WERI-Rb-1 (cell line): ENCODE measurements around the gene PALD1.

Experiments used
- DNase-seq: peaks from one replicate; pipeline ENCODE4 v3.0.0-alpha.2; 2020
- H3K27ac ChIP-seq: fragments of 250-450 bp; sonication (Bioruptor Pico); 2 replicates; pipeline ENCODE4 v1.5.1; 2020; ENCODE audit warnings: mild to moderate bottlenecking, moderate library complexity
- H3K27me3 ChIP-seq: fragments of 250-450 bp; sonication (Bioruptor Pico); 2 replicates; pipeline ENCODE4 v1.5.1; 2021; ENCODE audit warnings: mild to moderate bottlenecking, low read depth, moderate library complexity; ENCODE audit not compliant: insufficient read depth, severe bottlenecking
- H3K36me3 ChIP-seq: fragments of 250-450 bp; sonication (Bioruptor Pico); 2 replicates; pipeline ENCODE4 v1.5.1; 2020; ENCODE audit warnings: mild to moderate bottlenecking, moderate library complexity
- H3K4me3 ChIP-seq: 2 replicates; pipeline ENCODE4 v1.5.1; 2011; ENCODE audit warnings: low read depth, mild to moderate bottlenecking, control low read depth, low read length
- H3K9me3 ChIP-seq: fragments of 250-450 bp; sonication (Bioruptor Pico); 2 replicates; pipeline ENCODE4 v1.5.1; 2021; ENCODE audit warnings: mild to moderate bottlenecking, moderate library complexity; ENCODE audit not compliant: severe bottlenecking
- TF ChIP-seq, protein P1 (sequence below): IDR thresholded peaks from 2 replicates; pipeline ENCODE4 v1.5.1; 2011; ENCODE audit warnings: low read depth, mild to moderate bottlenecking, control low read depth, inconsistent platforms, low read length

PALD1 gene

DNA sequence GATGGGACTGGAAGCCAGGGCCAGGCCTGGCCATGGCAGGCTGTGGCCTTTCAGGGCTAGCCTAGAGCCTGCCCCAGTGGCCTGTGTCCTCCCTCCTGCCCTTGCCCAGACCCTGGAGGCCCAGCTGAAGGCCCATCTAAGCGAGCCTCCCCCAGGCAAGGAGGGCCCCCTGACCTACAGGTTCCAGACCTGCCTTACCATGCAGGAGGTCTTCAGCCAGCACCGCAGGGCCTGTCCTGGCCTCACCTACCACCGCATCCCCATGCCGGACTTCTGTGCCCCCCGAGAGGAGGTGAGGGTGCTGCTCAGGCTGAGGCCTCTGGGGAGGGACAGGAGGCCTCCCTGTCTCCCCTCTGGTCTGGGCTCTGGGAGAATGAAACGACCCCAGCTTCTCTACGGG, 60.9 kb downstream of the PALD1 start:
- Histone ChIP-seq H3K9me3 (no peaks in the 10 kb centered on the region), H3K36me3 (no peaks in the 10 kb centered on the region), H3K4me3 (no peak overlapping the region), H3K27me3 (no peaks in the 10 kb centered on the region), H3K27ac (no peak overlapping the region)
- no peak for DNase-seq
- TF ChIP-seq, protein P1, sequence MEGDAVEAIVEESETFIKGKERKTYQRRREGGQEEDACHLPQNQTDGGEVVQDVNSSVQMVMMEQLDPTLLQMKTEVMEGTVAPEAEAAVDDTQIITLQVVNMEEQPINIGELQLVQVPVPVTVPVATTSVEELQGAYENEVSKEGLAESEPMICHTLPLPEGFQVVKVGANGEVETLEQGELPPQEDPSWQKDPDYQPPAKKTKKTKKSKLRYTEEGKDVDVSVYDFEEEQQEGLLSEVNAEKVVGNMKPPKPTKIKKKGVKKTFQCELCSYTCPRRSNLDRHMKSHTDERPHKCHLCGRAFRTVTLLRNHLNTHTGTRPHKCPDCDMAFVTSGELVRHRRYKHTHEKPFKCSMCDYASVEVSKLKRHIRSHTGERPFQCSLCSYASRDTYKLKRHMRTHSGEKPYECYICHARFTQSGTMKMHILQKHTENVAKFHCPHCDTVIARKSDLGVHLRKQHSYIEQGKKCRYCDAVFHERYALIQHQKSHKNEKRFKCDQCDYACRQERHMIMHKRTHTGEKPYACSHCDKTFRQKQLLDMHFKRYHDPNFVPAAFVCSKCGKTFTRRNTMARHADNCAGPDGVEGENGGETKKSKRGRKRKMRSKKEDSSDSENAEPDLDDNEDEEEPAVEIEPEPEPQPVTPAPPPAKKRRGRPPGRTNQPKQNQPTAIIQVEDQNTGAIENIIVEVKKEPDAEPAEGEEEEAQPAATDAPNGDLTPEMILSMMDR = no peak

DNA sequence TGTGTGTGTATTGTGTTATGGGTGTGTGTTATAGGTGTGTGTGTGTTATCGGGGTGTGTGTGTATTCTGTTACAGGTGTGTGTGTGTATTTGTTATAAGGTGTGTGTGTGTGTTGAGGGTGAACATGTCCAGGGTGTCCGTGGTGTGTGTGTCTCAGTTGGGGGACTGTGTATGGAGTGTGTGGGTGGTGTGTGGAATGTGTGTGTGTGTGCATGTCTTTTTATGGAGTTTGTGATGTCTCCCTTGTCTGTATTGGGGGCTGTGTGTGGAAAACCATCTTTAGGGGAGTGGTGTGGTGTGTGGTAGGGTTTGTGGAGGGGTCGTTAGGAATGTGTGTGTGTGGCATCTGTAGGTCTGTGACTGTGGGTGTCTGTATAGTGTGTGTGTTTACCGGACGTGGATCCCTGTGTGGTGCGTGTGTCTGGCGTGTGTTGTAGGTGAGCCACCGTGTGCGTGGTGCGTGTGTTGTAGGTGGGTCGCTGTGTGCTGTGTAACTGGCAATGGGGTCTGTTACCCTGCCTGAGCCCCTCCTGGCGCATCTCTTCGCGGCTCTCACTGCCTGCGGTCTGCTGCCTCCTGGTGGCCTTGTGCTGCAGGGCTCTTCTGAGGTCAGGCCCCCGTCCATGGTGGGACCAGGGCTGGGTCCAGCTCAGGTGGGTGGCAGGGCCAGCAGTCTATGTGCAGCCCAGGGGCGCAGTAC, 61.7 kb downstream of the PALD1 start:
- Histone ChIP-seq H3K9me3 (no peaks in the 10 kb centered on the region), H3K27ac (no peak overlapping the region), H3K36me3 (no peaks in the 10 kb centered on the region), H3K4me3 (no peak overlapping the region), H3K27me3 (no peaks in the 10 kb centered on the region)
- peak; percentile 45 for DNase-seq
- TF ChIP-seq, protein P1 = peak; percentile 91

- no peak for DNase-seq
- TF ChIP-seq, protein P1 = no peak
- no peaks in the 10 kb centered on the region for H3K36me3 ChIP-seq
- H3K27me3 ChIP-seq = no peaks in the 10 kb centered on the region
- no peak overlapping the region for H3K4me3 ChIP-seq
- no peak overlapping the region for H3K27ac ChIP-seq
- no peaks in the 10 kb centered on the region for H3K9me3 ChIP-seq
Measured at GRCh38 chr10:70540789-70541360, 62.3 kb downstream of the PALD1 start.

DNA sequence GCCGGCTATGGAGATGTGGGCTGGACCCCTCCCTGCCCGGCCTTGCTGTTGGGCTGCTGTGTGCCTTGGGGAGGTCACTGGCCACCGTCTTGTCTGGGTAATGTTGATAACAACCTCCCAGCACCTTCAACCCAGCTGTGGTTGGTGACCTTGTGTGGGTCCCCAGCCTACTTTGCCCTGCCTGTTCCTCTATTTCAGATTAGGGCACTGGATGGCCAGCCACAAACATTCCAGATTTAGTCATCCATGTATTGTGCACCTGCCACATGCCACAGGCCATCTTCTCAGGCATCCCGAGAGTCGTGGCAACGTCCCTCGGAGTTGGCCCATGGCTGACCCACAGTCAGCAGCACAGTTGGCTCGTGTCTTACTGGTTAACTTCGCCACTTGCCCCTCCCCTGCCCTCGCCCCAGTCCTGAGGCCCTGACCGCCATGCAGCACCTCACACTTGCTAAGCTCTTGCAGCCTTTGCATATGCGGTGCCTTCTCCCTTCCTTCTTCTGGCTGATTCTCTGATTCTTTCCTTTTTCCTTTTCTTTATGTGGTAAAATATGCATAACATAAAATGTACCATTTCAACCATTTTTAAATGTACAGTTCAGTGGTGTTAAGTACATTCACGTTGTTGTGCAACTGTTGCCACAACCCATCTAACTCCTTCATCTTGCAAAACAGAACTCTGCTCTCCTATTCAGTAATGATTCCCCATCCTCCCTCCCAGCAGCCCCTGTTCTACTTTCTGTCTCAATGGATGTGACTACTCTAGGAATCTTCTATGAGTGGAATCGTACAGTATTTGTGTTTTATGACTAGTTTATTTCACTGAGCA, 63.4 kb downstream of the PALD1 start:
- TF ChIP-seq, protein P1 = no peak
- Histone ChIP-seq H3K27me3 (no peaks in the 10 kb centered on the region), H3K36me3 (no peaks in the 10 kb centered on the region), H3K9me3 (no peaks in the 10 kb centered on the region), H3K4me3 (no peak overlapping the region), H3K27ac (no peak overlapping the region)
- no peak for DNase-seq

- Histone ChIP-seq H3K36me3 (no peaks in the 10 kb centered on the region), H3K4me3 (no peak overlapping the region)
- TF ChIP-seq, protein P1 = peak; percentile 17; the same call in 1 of the 2 replicates
Measured at GRCh38 chr10:70542565-70542938, 64.0 kb downstream of the PALD1 start.

More at GRCh38 chr10:70542565-70542938, 64.0 kb downstream of the PALD1 start:
- H3K27me3 ChIP-seq = no peaks in the 10 kb centered on the region
- no peaks in the 10 kb centered on the region for H3K9me3 ChIP-seq
- DNase-seq = no peak
- no peak overlapping the region for H3K27ac ChIP-seq
